NK-92 (cell line): ENCODE data around the gene PATE4.
"Not testable (repeated sequence)": the region's sequence is repeated elsewhere in the genome, so short reads cannot be mapped to it uniquely, and the experiment has no call there.

Source experiments
- DNase-seq: peaks from one replicate; lab custom pipeline; 2025; ENCODE audit not compliant: unreplicated experiment; lab: John Stamatoyannopoulos, UW

The PATE4 gene

GRCh38 chr11:125833016-125833415 is at the start of gene PATE4:
Gene PATE4 (plus strand): TSS chr11:125833316. CDS start chr11:125833360, 44 bp downstream.
- no peak for DNase-seq

- DNase-seq = no peak
Measured at GRCh38 chr11:125784678-125785077, 48.4 kb upstream of the PATE4 start.

GRCh38 chr11:125787827-125788226 is 45.3 kb upstream of the PATE4 start, which contains the start of gene PATE3:
Gene PATE3 (plus strand): TSS chr11:125788127. CDS start chr11:125788152, 25 bp downstream.
- no peak for DNase-seq

GRCh38 chr11:125790825-125791224 is 42.3 kb upstream of the PATE4 start:
- no peak for DNase-seq

GRCh38 chr11:125797641-125798040 is 35.5 kb upstream of the PATE4 start:
- DNase-seq = no peak

GRCh38 chr11:125799808-125800207 is 33.3 kb upstream of the PATE4 start:
- DNase-seq = no peak

GRCh38 chr11:125802387-125802786 is 30.7 kb upstream of the PATE4 start:
- no peak for DNase-seq

GRCh38 chr11:125807909-125808308 is 25.2 kb upstream of the PATE4 start:
- no peak for DNase-seq

GRCh38 chr11:125835748-125836147 is 2.6 kb downstream of the PATE4 start:
- no peak for DNase-seq

- no peak for DNase-seq
Measured at GRCh38 chr11:125842321-125842948, 9.3 kb downstream of the PATE4 start.

GRCh38 chr11:125846188-125846587 is 13.1 kb downstream of the PATE4 start:
- no peak for DNase-seq

GRCh38 chr11:125857670-125858069 is 24.6 kb downstream of the PATE4 start:
- not testable (repeated sequence) for DNase-seq

- not testable (repeated sequence) for DNase-seq
Measured at GRCh38 chr11:125862786-125863185, 29.7 kb downstream of the PATE4 start.

GRCh38 chr11:125865354-125865753 is 32.2 kb downstream of the PATE4 start:
- DNase-seq = not testable (repeated sequence)

- no peak for DNase-seq
Measured at GRCh38 chr11:125869521-125869920, 36.4 kb downstream of the PATE4 start.

GRCh38 chr11:125871391-125872137 is 38.4 kb downstream of the PATE4 start:
- DNase-seq = no peak

- no peak for DNase-seq
Measured at GRCh38 chr11:125872138-125872491, 39.0 kb downstream of the PATE4 start.

GRCh38 chr11:125873881-125874555 is 40.9 kb downstream of the PATE4 start:
- no peak for DNase-seq

- no peak for DNase-seq
Measured at GRCh38 chr11:125874556-125875124, 41.5 kb downstream of the PATE4 start.

GRCh38 chr11:125881291-125881690 is 48.2 kb downstream of the PATE4 start:
- no peak for DNase-seq

GRCh38 chr11:125883375-125883774 is 50.3 kb downstream of the PATE4 start:
- DNase-seq = no peak

- no peak for DNase-seq
Measured at GRCh38 chr11:125886997-125887372, 53.9 kb downstream of the PATE4 start.
